HCT116 (cell line): Measurements from ENCODE around the gene RBM12. TPM values are rescaled to one million over a fixed set of nuclear protein-coding genes. Genes with fewer than 3 reads are reported as not detected.

ENCODE experiments used
- ATAC-seq: fragments of 200-7000 bp; cut with Tn5 transposase; 2 replicates; pipeline ENCODE4 v1.9.1; 2020; ENCODE audit warnings: mild to moderate bottlenecking, moderate library complexity
- BruUV-seq: library from RNA; stranded (reverse); fragments of 400-500 nt; replicated peaks from 2 replicates; lab custom pipeline; 2021; lab: Mats Ljungman, UMichigan
- CTCF ChIA-PET: fragments of 300-600 bp; sonication (Branson Sonifier 250); formaldehyde crosslinking; loops from one replicate; lab custom pipeline; 2021; ENCODE audit warnings: antibody characterized with exemption; lab: Charles Lee
- POLR2A ChIA-PET: fragments of 300-600, 350-600 bp; sonication (Branson Sonifier 250); formaldehyde crosslinking; loops from one replicate; lab custom pipeline; 2021; ENCODE audit warnings: antibody characterized with exemption; lab: Charles Lee
- RAD21 ChIA-PET, 2 experiments: fragments of 300-600 bp; sonication (Branson Sonifier 250); formaldehyde crosslinking; loops; one replicate each; lab custom pipeline; 2023; ENCODE audit warnings: low total read pairs in 2 of 2; ENCODE audit not compliant: uncharacterized antibody in 2 of 2, unreplicated experiment in 2 of 2, low non-redundant PET in 1 of 2; lab: Charles Lee
- DNase-seq: peaks from one replicate; pipeline ENCODE4 v3.0.0-alpha.2; 2010; ENCODE audit warnings: low read depth, low spot score
- H2AFZ ChIP-seq: fragments of 200-600 bp; shearing (Covaris generic), sonication (generic); 2 replicates; pipeline ENCODE4 v1.6.1; 2017; ENCODE audit warnings: low read depth, mixed run types, mixed read lengths, antibody characterized with exemption, low read length; ENCODE audit not compliant: poor library complexity, severe bottlenecking
- H3K27ac ChIP-seq: 2 replicates; pipeline ENCODE4 v1.5.1; 2012; ENCODE audit warnings: low read depth, low read length
- H3K27me3 ChIP-seq: fragments of 200-600 bp; sonication (generic); 2 replicates; pipeline ENCODE4 v1.6.1; 2016; ENCODE audit warnings: mixed run types, low read length, mixed read lengths; ENCODE audit not compliant: insufficient read depth
- H3K36me3 ChIP-seq, 2 experiments: fragments of 200-500 bp in 1 of 2; fragments of 200-600 bp in 1 of 2; sonication (Bioruptor generic) in 1 of 2; sonication (generic) in 1 of 2; 2 replicates each; pipeline versions ENCODE4 v1.5.1 to v1.6.1; 2014 to 2016; ENCODE audit warnings: low read length in 2 of 2, inconsistent platforms in 1 of 2, mixed read lengths in 1 of 2, mixed run types in 1 of 2; ENCODE audit not compliant: insufficient read depth in 2 of 2, control insufficient read depth in 1 of 2
- H3K4me1 ChIP-seq, 2 experiments: fragments of 200-600 bp in 1 of 2; sonication (generic) in 1 of 2; 2 replicates each; pipeline versions ENCODE4 v1.5.1 to v1.6.1; 2012 to 2017; ENCODE audit warnings: low read length in 2 of 2, inconsistent platforms in 1 of 2, mild to moderate bottlenecking in 1 of 2, mixed read lengths in 1 of 2, mixed run types in 1 of 2, moderate library complexity in 1 of 2; ENCODE audit not compliant: insufficient read depth in 2 of 2, control insufficient read depth in 1 of 2
- H3K4me2 ChIP-seq: fragments of 200-600 bp; sonication (generic); 2 replicates; pipeline ENCODE4 v1.6.1; 2017; ENCODE audit warnings: mixed run types, low read length, mixed read lengths
- H3K4me3 ChIP-seq, 2 experiments: fragments of 200-600 bp in 1 of 2; sonication (generic) in 1 of 2; replicated peaks in 1 of 2; 2 replicates each; pipeline ENCODE4 v1.5.1; 2011 to 2016; ENCODE audit warnings: low read length in 2 of 2, control low read depth in 1 of 2, low read depth in 1 of 2, mild to moderate bottlenecking in 1 of 2, mixed read lengths in 1 of 2, mixed run types in 1 of 2
- H3K79me2 ChIP-seq: fragments of 200-600 bp; sonication (generic); 2 replicates; pipeline ENCODE4 v1.6.1; 2017; ENCODE audit warnings: mild to moderate bottlenecking, mixed run types, low read length, moderate library complexity, mixed read lengths; ENCODE audit not compliant: insufficient read depth
- H3K9ac ChIP-seq: fragments of 200-600 bp; sonication (generic); 2 replicates; pipeline ENCODE4 v1.6.1; 2016; ENCODE audit warnings: low read length, mixed read lengths
- H3K9me2 ChIP-seq: fragments of 200-600 bp; sonication (generic), shearing (Covaris generic); 2 replicates; pipeline ENCODE4 v1.6.1; 2017; ENCODE audit warnings: mixed run types, mild to moderate bottlenecking, moderate library complexity; ENCODE audit not compliant: insufficient read depth
- H3K9me3 ChIP-seq, 2 experiments: fragments of 200-500 bp in 1 of 2; fragments of 200-600 bp in 1 of 2; sonication (Bioruptor generic) in 1 of 2; sonication (generic) in 1 of 2; 2 replicates each; pipeline ENCODE4 v1.6.1; 2014 to 2017; ENCODE audit warnings: low read length in 2 of 2, mixed read lengths in 2 of 2, inconsistent platforms in 1 of 2, low read depth in 1 of 2, mild to moderate bottlenecking in 1 of 2, mixed run types in 1 of 2, moderate library complexity in 1 of 2; ENCODE audit not compliant: control insufficient read depth in 1 of 2, insufficient read depth in 1 of 2
- H4K20me1 ChIP-seq: fragments of 200-600 bp; sonication (generic), shearing (Covaris generic); 2 replicates; pipeline ENCODE4 v1.6.1; 2017; ENCODE audit warnings: mixed run types, mild to moderate bottlenecking, moderate library complexity; ENCODE audit not compliant: insufficient read depth
- CBX3 ChIP-seq: IDR thresholded peaks from 2 replicates; pipeline ENCODE4 v1.6.1; 2012; ENCODE audit warnings: low read depth
- CEBPB ChIP-seq: IDR thresholded peaks from 2 replicates; pipeline ENCODE4 v1.6.1; 2012; ENCODE audit warnings: low read depth
- EGR1 ChIP-seq: IDR thresholded peaks from 2 replicates; pipeline ENCODE4 v1.6.1; 2012; ENCODE audit warnings: low read depth
- ELF1 ChIP-seq: IDR thresholded peaks from 2 replicates; pipeline ENCODE4 v1.6.1; 2012; ENCODE audit warnings: low read depth, borderline replicate concordance
- EZH2 ChIP-seq: fragments of 200-600 bp; sonication (generic); IDR thresholded peaks from 2 replicates; pipeline ENCODE4 v1.6.1; 2017; ENCODE audit warnings: antibody characterized with exemption, mixed run types
- EZH2phosphoT487 ChIP-seq: fragments of 200-600 bp; IDR thresholded peaks from 2 replicates; pipeline ENCODE4 v1.6.1; 2018; ENCODE audit warnings: antibody characterized with exemption, borderline replicate concordance
- FOSL1 ChIP-seq: IDR thresholded peaks from 2 replicates; pipeline ENCODE4 v1.6.1; 2012; ENCODE audit warnings: low read depth
- JUND ChIP-seq: IDR thresholded peaks from 2 replicates; pipeline ENCODE4 v1.6.1; 2012
- POLR2A ChIP-seq: IDR thresholded peaks from 2 replicates; pipeline ENCODE4 v1.7.0; 2011; ENCODE audit warnings: borderline replicate concordance; ENCODE audit not compliant: insufficient read depth, insufficient read length; ENCODE audit errors: extremely low read depth
- POLR2AphosphoS5 ChIP-seq: IDR thresholded peaks from 2 replicates; pipeline ENCODE4 v1.6.1; 2011; ENCODE audit warnings: mild to moderate bottlenecking, low read depth, low read length, moderate library complexity
- RAD21 ChIP-seq: IDR thresholded peaks from 2 replicates; pipeline ENCODE4 v1.6.1; 2012; ENCODE audit warnings: low read depth, mild to moderate bottlenecking
- SIN3A ChIP-seq: IDR thresholded peaks from 2 replicates; pipeline ENCODE4 v1.6.1; 2012; ENCODE audit warnings: low read depth
- SP1 ChIP-seq: IDR thresholded peaks from 2 replicates; pipeline ENCODE4 v1.6.1; 2012; ENCODE audit warnings: low read depth
- TCF7L2 ChIP-seq: IDR thresholded peaks from 2 replicates; pipeline ENCODE4 v1.7.0; 2011; ENCODE audit warnings: borderline replicate concordance, inconsistent platforms; ENCODE audit not compliant: insufficient read depth, insufficient read length; ENCODE audit errors: extremely low read depth
- YY1 ChIP-seq: IDR thresholded peaks from 2 replicates; pipeline ENCODE4 v1.6.1; 2011; ENCODE audit warnings: low read length, low read depth, moderate library complexity, mild to moderate bottlenecking; ENCODE audit not compliant: insufficient replicate concordance; ENCODE audit errors: extremely low read depth
- ZFX ChIP-seq: fragments of 450-650 bp; IDR thresholded peaks from 2 replicates; pipeline ENCODE4 v1.6.1; 2017
- ZNF274 ChIP-seq: fragments of 200-500 bp; sonication (Bioruptor generic); IDR thresholded peaks from 2 replicates; pipeline ENCODE4 v1.6.1; 2014; ENCODE audit warnings: mild to moderate bottlenecking, low read depth, low read length, inconsistent platforms
- intact Hi-C: fragments of 100-400 bp; cut with micrococcal nuclease; formaldehyde crosslinking; loops from 2 replicates; pipeline ENCODE4 v1.10.0; 2022
- total RNA-seq: library from RNA; stranded (reverse); gene quantifications from one replicate; pipeline ENCODE4 v1.2.1, GENCODE V29; 2021; ENCODE audit not compliant: unreplicated experiment
- TF ChIP-seq, protein P1 (sequence below): IDR thresholded peaks from 2 replicates; pipeline ENCODE4 v1.6.1; 2011; ENCODE audit warnings: mild to moderate bottlenecking, low read length, moderate library complexity; ENCODE audit not compliant: insufficient replicate concordance; ENCODE audit errors: extremely low read depth
- TF ChIP-seq, protein P2 (sequence below): IDR thresholded peaks from 2 replicates; pipeline ENCODE4 v1.6.1; 2012
- TF ChIP-seq, protein P3 (sequence below): IDR thresholded peaks from 2 replicates; pipeline ENCODE4 v1.6.1; 2012; ENCODE audit warnings: low read depth

RBM12 gene
- total RNA-seq, 1 experiment from 2014 or later, result 110 TPM

DNA sequence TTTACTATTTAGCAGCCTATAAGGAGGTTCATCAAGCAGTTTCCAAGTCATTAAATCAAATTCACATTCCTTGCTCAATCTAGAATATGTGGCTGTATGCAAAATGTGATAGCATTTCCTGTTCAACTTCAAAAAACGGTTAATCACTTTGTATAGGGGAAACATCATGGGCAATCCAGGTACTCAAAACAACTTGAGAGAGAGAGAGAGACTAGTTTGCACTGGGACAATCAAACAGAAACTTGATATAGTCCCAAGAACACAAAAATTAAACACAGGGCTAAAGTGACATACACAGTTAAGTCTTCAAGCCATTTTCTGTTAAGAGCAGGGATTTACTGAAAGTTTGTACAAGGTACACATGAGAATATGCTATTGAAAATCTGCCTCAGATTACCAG, 7.4 kb downstream of the RBM12 start:
- H3K36me3 ChIP-seq, result peaks cover 11 to 38% of the 10 kb centered on the region in 2 experiments
- no peaks in the 10 kb centered on the region for H3K9me2 ChIP-seq
- H3K9me3 ChIP-seq, result no peaks in the 10 kb centered on the region
- no peak overlapping the region for H3K4me2 ChIP-seq
- intact Hi-C loops, result no loop called here
- peaks cover 20 to 22% of the 10 kb centered on the region in 2 experiments for H3K4me1 ChIP-seq
- H3K27ac ChIP-seq, result no peak overlapping the region
- CTCF ChIA-PET, result interaction anchor here (0.6 kb wide), 1 partner anchor 41 kb away, joined by 3 read pairs; no protein-coding TSS in a partner anchor
- DNase-seq, result no peak
- H3K9ac ChIP-seq, result no peak overlapping the region
- peaks cover 100% of the 10 kb centered on the region for H3K79me2 ChIP-seq
- no peak for ATAC-seq
- no TSS peak for BruUV-seq
- POLR2A ChIA-PET, result no interaction called here
- H4K20me1 ChIP-seq, result peaks cover 75% of the 10 kb centered on the region
- TF ChIP-seq SP1, result no peak
- TF ChIP-seq ZFX, result no peak
- TF ChIP-seq TCF7L2, result no peak
- no peak for TF ChIP-seq YY1
- no peak for TF ChIP-seq EZH2
- TF ChIP-seq JUND, result no peak
- TF ChIP-seq, protein P1, sequence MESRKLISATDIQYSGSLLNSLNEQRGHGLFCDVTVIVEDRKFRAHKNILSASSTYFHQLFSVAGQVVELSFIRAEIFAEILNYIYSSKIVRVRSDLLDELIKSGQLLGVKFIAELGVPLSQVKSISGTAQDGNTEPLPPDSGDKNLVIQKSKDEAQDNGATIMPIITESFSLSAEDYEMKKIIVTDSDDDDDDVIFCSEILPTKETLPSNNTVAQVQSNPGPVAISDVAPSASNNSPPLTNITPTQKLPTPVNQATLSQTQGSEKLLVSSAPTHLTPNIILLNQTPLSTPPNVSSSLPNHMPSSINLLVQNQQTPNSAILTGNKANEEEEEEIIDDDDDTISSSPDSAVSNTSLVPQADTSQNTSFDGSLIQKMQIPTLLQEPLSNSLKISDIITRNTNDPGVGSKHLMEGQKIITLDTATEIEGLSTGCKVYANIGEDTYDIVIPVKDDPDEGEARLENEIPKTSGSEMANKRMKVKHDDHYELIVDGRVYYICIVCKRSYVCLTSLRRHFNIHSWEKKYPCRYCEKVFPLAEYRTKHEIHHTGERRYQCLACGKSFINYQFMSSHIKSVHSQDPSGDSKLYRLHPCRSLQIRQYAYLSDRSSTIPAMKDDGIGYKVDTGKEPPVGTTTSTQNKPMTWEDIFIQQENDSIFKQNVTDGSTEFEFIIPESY, result no peak
- TF ChIP-seq ZNF274, result no peak
- TF ChIP-seq, protein P2, sequence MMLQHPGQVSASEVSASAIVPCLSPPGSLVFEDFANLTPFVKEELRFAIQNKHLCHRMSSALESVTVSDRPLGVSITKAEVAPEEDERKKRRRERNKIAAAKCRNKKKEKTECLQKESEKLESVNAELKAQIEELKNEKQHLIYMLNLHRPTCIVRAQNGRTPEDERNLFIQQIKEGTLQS, result no peak
- TF ChIP-seq POLR2A, result no peak
- TF ChIP-seq, protein P3, sequence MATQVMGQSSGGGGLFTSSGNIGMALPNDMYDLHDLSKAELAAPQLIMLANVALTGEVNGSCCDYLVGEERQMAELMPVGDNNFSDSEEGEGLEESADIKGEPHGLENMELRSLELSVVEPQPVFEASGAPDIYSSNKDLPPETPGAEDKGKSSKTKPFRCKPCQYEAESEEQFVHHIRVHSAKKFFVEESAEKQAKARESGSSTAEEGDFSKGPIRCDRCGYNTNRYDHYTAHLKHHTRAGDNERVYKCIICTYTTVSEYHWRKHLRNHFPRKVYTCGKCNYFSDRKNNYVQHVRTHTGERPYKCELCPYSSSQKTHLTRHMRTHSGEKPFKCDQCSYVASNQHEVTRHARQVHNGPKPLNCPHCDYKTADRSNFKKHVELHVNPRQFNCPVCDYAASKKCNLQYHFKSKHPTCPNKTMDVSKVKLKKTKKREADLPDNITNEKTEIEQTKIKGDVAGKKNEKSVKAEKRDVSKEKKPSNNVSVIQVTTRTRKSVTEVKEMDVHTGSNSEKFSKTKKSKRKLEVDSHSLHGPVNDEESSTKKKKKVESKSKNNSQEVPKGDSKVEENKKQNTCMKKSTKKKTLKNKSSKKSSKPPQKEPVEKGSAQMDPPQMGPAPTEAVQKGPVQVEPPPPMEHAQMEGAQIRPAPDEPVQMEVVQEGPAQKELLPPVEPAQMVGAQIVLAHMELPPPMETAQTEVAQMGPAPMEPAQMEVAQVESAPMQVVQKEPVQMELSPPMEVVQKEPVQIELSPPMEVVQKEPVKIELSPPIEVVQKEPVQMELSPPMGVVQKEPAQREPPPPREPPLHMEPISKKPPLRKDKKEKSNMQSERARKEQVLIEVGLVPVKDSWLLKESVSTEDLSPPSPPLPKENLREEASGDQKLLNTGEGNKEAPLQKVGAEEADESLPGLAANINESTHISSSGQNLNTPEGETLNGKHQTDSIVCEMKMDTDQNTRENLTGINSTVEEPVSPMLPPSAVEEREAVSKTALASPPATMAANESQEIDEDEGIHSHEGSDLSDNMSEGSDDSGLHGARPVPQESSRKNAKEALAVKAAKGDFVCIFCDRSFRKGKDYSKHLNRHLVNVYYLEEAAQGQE, result no peak
- no peak for TF ChIP-seq SIN3A
- no peak for TF ChIP-seq CBX3
- no peak for TF ChIP-seq ELF1
- no peak for TF ChIP-seq CEBPB
- no peak for TF ChIP-seq POLR2AphosphoS5
- TF ChIP-seq FOSL1, result no peak
- no peak for TF ChIP-seq EGR1
- TF ChIP-seq EZH2phosphoT487, result no peak
- no peak for TF ChIP-seq RAD21
- TF ChIP-seq, all 23 proteins: peak for 0
- no peak overlapping the region for H3K4me3 ChIP-seq
- H2AFZ ChIP-seq, result no peak overlapping the region
- RAD21 ChIA-PET, result no interaction called here
- no peaks in the 10 kb centered on the region for H3K27me3 ChIP-seq
